Activated CD4-positive, alpha-beta T cell treated with anti-CD3 and anti-CD28 coated beads for 36 hours (primary cell): ENCODE results near the gene PSMB4. TPM values are rescaled to one million over a fixed set of nuclear protein-coding genes. Genes with fewer than 3 reads are reported as not detected.
A peak's percentile ranks its signal among the peaks of the same experiment; 100 is the strongest.
"Not testable (repeated sequence)": the region's sequence is repeated elsewhere in the genome, so short reads cannot be mapped to it uniquely, and the experiment has no call there.

Source experiments
- ATAC-seq: fragments of 200-7000 bp; cut with Tn5 transposase; one replicate; pipeline ENCODE4 v1.10.0; 2021; ENCODE audit warnings: mild to moderate bottlenecking, moderate library complexity
- CTCF ChIA-PET: fragments of 350-600 bp; sonication (Branson Sonifier 250); formaldehyde crosslinking; loops from one replicate; lab custom pipeline; 2021; ENCODE audit warnings: antibody characterized with exemption; lab: Charles Lee
- POLR2A ChIA-PET: fragments of 350-600 bp; sonication (Branson Sonifier 250); formaldehyde crosslinking; loops from one replicate; lab custom pipeline; 2021; ENCODE audit warnings: antibody characterized with exemption, inconsistent platforms; lab: Charles Lee
- DNase-seq: peaks from one replicate; pipeline ENCODE4 v3.0.0-alpha.2; 2020
- H3K27ac Mint-ChIP-seq: one replicate; pipeline ENCODE4 v1.8.0; 2021; ENCODE audit warnings: mixed read lengths
- H3K27me3 Mint-ChIP-seq: one replicate; pipeline ENCODE4 v1.8.0; 2021; ENCODE audit warnings: mixed read lengths
- H3K36me3 Mint-ChIP-seq: one replicate; pipeline ENCODE4 v1.8.0; 2021; ENCODE audit warnings: low read depth, mixed read lengths
- H3K4me1 Mint-ChIP-seq: one replicate; pipeline ENCODE4 v1.8.0; 2021; ENCODE audit warnings: mixed read lengths
- H3K4me3 Mint-ChIP-seq: one replicate; pipeline ENCODE4 v1.8.0; 2021; ENCODE audit warnings: mild to moderate bottlenecking, moderate library complexity, mixed read lengths
- H3K9me3 Mint-ChIP-seq: one replicate; pipeline ENCODE4 v1.8.0; 2021; ENCODE audit warnings: low read depth, mixed read lengths
- intact Hi-C, 2 experiments: fragments of 100-400 bp; cut with DNase I in 1 of 2; cut with micrococcal nuclease in 1 of 2; formaldehyde crosslinking; loops; one replicate each; pipeline versions ENCODE4 v1.14.2 to v1.15.1; 2022 to 2024; cut with DNase I, micrococcal nuclease
- total RNA-seq, 2 experiments: library from RNA; stranded (reverse); gene quantifications; one replicate each; pipeline ENCODE4 v1.2.3, GENCODE V29; 2021

PSMB4 gene
- total RNA-seq, result 100 to 1,000 TPM; 315 to 351 TPM

GRCh38 chr1:151399324-151400171 is at the start of gene PSMB4:
TSS of gene PSMB4 (plus strand) at chr1:151399573. CDS start at chr1:151399588, 15 bp downstream.
- DNase-seq (peak; percentile 86), ATAC-seq (peak; percentile 93)
- Mint-ChIP-seq H3K27me3 (no peaks in the 10 kb centered on the region), H3K36me3 (peaks cover 39% of the 10 kb centered on the region), H3K4me3 (peak within 1 kb of the TSS; percentile 88), H3K4me1 (peaks cover 29% of the 10 kb centered on the region), H3K9me3 (no peaks in the 10 kb centered on the region), H3K27ac (peak within 1 kb of the TSS; percentile 99)
- ChIA-PET POLR2A (interaction anchor here (0.6 to 2.5 kb wide), 9 partner anchors 8 to 233 kb away, joined by 3 to 10 read pairs (median 4); partner anchors contain the start of genes PSMD4 and ZNF687), CTCF (interaction anchor here (0.7 to 1.1 kb wide), 3 partner anchors 64 to 748 kb away, joined by 3 read pairs; no protein-coding TSS in a partner anchor)
- intact Hi-C loops, result loop anchor here (1.0 to 5.0 kb wide), 13 partner anchors 52 to 391 kb away; partner anchors contain the start of genes PIP5K1A (in 2 of the 2), POGZ (in 2 of the 2), RFX5 (in 2 of the 2) and ZNF687 (in 2 of the 2)

GRCh38 chr1:151350323-151350722 is 49.0 kb upstream of the PSMB4 start:
- Mint-ChIP-seq H3K36me3 (peaks cover 13% of the 10 kb centered on the region), H3K4me1 (peaks cover 22% of the 10 kb centered on the region)
- intact Hi-C loops, H3K27ac Mint-ChIP-seq, H3K4me3 Mint-ChIP-seq, H3K27me3 Mint-ChIP-seq, POLR2A ChIA-PET, DNase-seq, ATAC-seq, H3K9me3 Mint-ChIP-seq: not testable (repeated sequence)
- CTCF ChIA-PET, result interaction anchor here (0.6 to 2.3 kb wide), 5 partner anchors 9 to 249 kb away, joined by 3 to 11 read pairs (median 3); no protein-coding TSS in a partner anchor

- Mint-ChIP-seq H3K9me3 (peaks cover 4% of the 10 kb centered on the region), H3K4me1 (peaks cover 10% of the 10 kb centered on the region), H3K36me3 (peaks cover 5% of the 10 kb centered on the region), H3K27me3 (no peaks in the 10 kb centered on the region), H3K4me3 (no peak overlapping the region), H3K27ac (no peak overlapping the region)
- DNase-seq, result no peak
- intact Hi-C loops, result no loop called here
- POLR2A ChIA-PET, result interaction anchor here (0.6 kb wide), 2 partner anchors 48 to 258 kb away, joined by 3 to 5 read pairs; no protein-coding TSS in a partner anchor
- no peak for ATAC-seq
- CTCF ChIA-PET, result interaction anchor here (0.8 to 2.9 kb wide), 3 partner anchors 12 to 51 kb away, joined by 3 to 14 read pairs (median 3); no protein-coding TSS in a partner anchor
Measured at GRCh38 chr1:151352021-151352718, 47.2 kb upstream of the PSMB4 start.

GRCh38 chr1:151356696-151357095 is 42.7 kb upstream of the PSMB4 start:
- H3K4me3 Mint-ChIP-seq, result no peak overlapping the region
- CTCF ChIA-PET, result interaction anchor here (1.7 to 2.2 kb wide), 2 partner anchors 16 to 62 kb away, joined by 4 to 10 read pairs; no protein-coding TSS in a partner anchor

GRCh38 chr1:151361883-151362282 is 37.5 kb upstream of the PSMB4 start:
- intact Hi-C loops, result no loop called here
- Mint-ChIP-seq H3K36me3 (no peaks in the 10 kb centered on the region), H3K27me3 (no peaks in the 10 kb centered on the region), H3K4me3 (no peak overlapping the region), H3K27ac (no peak overlapping the region), H3K9me3 (peaks cover 6% of the 10 kb centered on the region), H3K4me1 (no peaks in the 10 kb centered on the region)
- no peak for ATAC-seq
- no peak for DNase-seq
- CTCF ChIA-PET, result interaction anchor here (1.1 kb wide), 1 partner anchor 12 kb away, joined by 3 read pairs; no protein-coding TSS in a partner anchor
- POLR2A ChIA-PET, result interaction anchor here (0.6 kb wide), 1 partner anchor 85 kb away, joined by 4 read pairs; no protein-coding TSS in a partner anchor

More at GRCh38 chr1:151356696-151357095, 42.7 kb upstream of the PSMB4 start:
- Mint-ChIP-seq H3K4me1 (no peaks in the 10 kb centered on the region), H3K36me3 (peaks cover 5% of the 10 kb centered on the region), H3K27me3 (no peaks in the 10 kb centered on the region), H3K27ac (no peak overlapping the region), H3K9me3 (peaks cover 4% of the 10 kb centered on the region)
- POLR2A ChIA-PET, result no interaction called here
- intact Hi-C loops, result no loop called here
- no peak for ATAC-seq
- DNase-seq, result no peak

- Mint-ChIP-seq H3K4me3 (no peak overlapping the region), H3K27ac (no peak overlapping the region), H3K4me1 (no peaks in the 10 kb centered on the region), H3K36me3 (no peaks in the 10 kb centered on the region), H3K27me3 (no peaks in the 10 kb centered on the region), H3K9me3 (peaks cover 6% of the 10 kb centered on the region)
- POLR2A ChIA-PET, result no interaction called here
- no peak for ATAC-seq
- CTCF ChIA-PET, result no interaction called here
- no peak for DNase-seq
- intact Hi-C loops, result no loop called here
Measured at GRCh38 chr1:151362308-151363155, 36.8 kb upstream of the PSMB4 start.

- DNase-seq (no peak), ATAC-seq (no peak)
- ChIA-PET CTCF (interaction anchor here (1.0 kb wide), 1 partner anchor 43 kb away, joined by 3 read pairs; no protein-coding TSS in a partner anchor), POLR2A (no interaction called here)
- Mint-ChIP-seq H3K4me3 (no peak overlapping the region), H3K9me3 (peaks cover 6% of the 10 kb centered on the region), H3K27me3 (no peaks in the 10 kb centered on the region), H3K4me1 (no peaks in the 10 kb centered on the region), H3K36me3 (no peaks in the 10 kb centered on the region), H3K27ac (no peak overlapping the region)
- intact Hi-C loops, result no loop called here
Measured at GRCh38 chr1:151364996-151365395, 34.4 kb upstream of the PSMB4 start.

GRCh38 chr1:151367658-151368392 is 31.5 kb upstream of the PSMB4 start:
- CTCF ChIA-PET, result interaction anchor here (0.9 kb wide), 1 partner anchor 114 kb away, joined by 3 read pairs; the partner anchor contains the start of gene PSMD4
- H3K4me3 Mint-ChIP-seq, result no peak overlapping the region
- POLR2A ChIA-PET, result interaction anchor here (0.5 kb wide), 1 partner anchor 28 kb away, joined by 6 read pairs; no protein-coding TSS in a partner anchor
- no peaks in the 10 kb centered on the region for H3K27me3 Mint-ChIP-seq
- ATAC-seq, result no peak
- intact Hi-C loops, result no loop called here
- no peaks in the 10 kb centered on the region for H3K4me1 Mint-ChIP-seq
- no peak for DNase-seq
- H3K36me3 Mint-ChIP-seq, result no peaks in the 10 kb centered on the region
- H3K27ac Mint-ChIP-seq, result no peak overlapping the region
- H3K9me3 Mint-ChIP-seq, result no peaks in the 10 kb centered on the region

GRCh38 chr1:151368393-151369301 is 30.7 kb upstream of the PSMB4 start:
- ATAC-seq, result no peak
- H3K36me3 Mint-ChIP-seq, result no peaks in the 10 kb centered on the region
- CTCF ChIA-PET, result interaction anchor here (0.5 kb wide), 1 partner anchor 268 kb away, joined by 3 read pairs; no protein-coding TSS in a partner anchor
- no peaks in the 10 kb centered on the region for H3K27me3 Mint-ChIP-seq
- no peak overlapping the region for H3K27ac Mint-ChIP-seq
- no peaks in the 10 kb centered on the region for H3K4me1 Mint-ChIP-seq
- intact Hi-C loops, result no loop called here
- POLR2A ChIA-PET, result no interaction called here
- H3K4me3 Mint-ChIP-seq, result no peak overlapping the region
- no peak for DNase-seq
- no peaks in the 10 kb centered on the region for H3K9me3 Mint-ChIP-seq
